Mesendoderm (in vitro differentiated cells): Measurements from ENCODE around the gene UPB1. TPM values are rescaled to one million over a fixed set of nuclear protein-coding genes. Genes with fewer than 3 reads are reported as not detected.

Source experiments
- DNase-seq: peaks from one replicate; pipeline ENCODE4 v3.0.0; 2013
- H2AK5ac ChIP-seq: 2 replicates; pipeline ENCODE4 v1.6.1; 2013; ENCODE audit warnings: low read length, inconsistent platforms
- H2BK120ac ChIP-seq: 2 replicates; pipeline ENCODE4 v1.6.1; 2013; ENCODE audit warnings: low read depth, mild to moderate bottlenecking, low read length, moderate library complexity, mixed read lengths
- H2BK15ac ChIP-seq: replicated peaks from 2 replicates; pipeline ENCODE4 v1.6.1; 2013; ENCODE audit warnings: low read depth, mild to moderate bottlenecking, moderate library complexity
- H2BK5ac ChIP-seq: 2 replicates; pipeline ENCODE4 v1.6.1; 2013; ENCODE audit warnings: low read length, inconsistent platforms
- H3K18ac ChIP-seq: 2 replicates; pipeline ENCODE4 v1.6.1; 2013; ENCODE audit warnings: mild to moderate bottlenecking, low read length, mixed read lengths
- H3K23ac ChIP-seq: one replicate; pipeline ENCODE4 v1.6.1; 2013; ENCODE audit warnings: low read length
- H3K27ac ChIP-seq: 2 replicates; pipeline ENCODE4 v1.5.1; 2013; ENCODE audit warnings: low read depth, mild to moderate bottlenecking, inconsistent platforms, low read length, moderate library complexity
- H3K27me3 ChIP-seq: 2 replicates; pipeline ENCODE4 v1.6.1; 2013; ENCODE audit warnings: low read length, control low read depth, mild to moderate bottlenecking, inconsistent platforms; ENCODE audit not compliant: insufficient read depth, poor library complexity
- H3K36me3 ChIP-seq: 2 replicates; pipeline ENCODE4 v1.6.1; 2013; ENCODE audit warnings: low read length, inconsistent platforms; ENCODE audit not compliant: control insufficient read depth, insufficient read depth
- H3K4ac ChIP-seq: one replicate; pipeline ENCODE4 v1.6.1; 2013; ENCODE audit warnings: low read depth, mild to moderate bottlenecking, low read length, moderate library complexity
- H3K4me1 ChIP-seq: 2 replicates; pipeline ENCODE4 v1.6.1; 2013; ENCODE audit warnings: low read depth, low read length, inconsistent platforms; ENCODE audit not compliant: control insufficient read depth
- H3K4me2 ChIP-seq: 2 replicates; pipeline ENCODE4 v1.6.1; 2013; ENCODE audit warnings: low read length
- H3K4me3 ChIP-seq: 2 replicates; pipeline ENCODE4 v1.5.1; 2013; ENCODE audit warnings: mild to moderate bottlenecking, low read length
- H3K56ac ChIP-seq: one replicate; pipeline ENCODE4 v1.6.1; 2013; ENCODE audit warnings: low read length
- H3K79me1 ChIP-seq: 2 replicates; pipeline ENCODE4 v1.6.1; 2013; ENCODE audit warnings: low read length, inconsistent platforms
- H3K79me2 ChIP-seq: 2 replicates; pipeline ENCODE4 v1.6.1; 2013; ENCODE audit warnings: mild to moderate bottlenecking, low read length; ENCODE audit not compliant: control insufficient read depth, insufficient read depth
- H3K9ac ChIP-seq: 2 replicates; pipeline ENCODE4 v1.6.1; 2013; ENCODE audit warnings: low read length, inconsistent platforms
- H4K5ac ChIP-seq: one replicate; pipeline ENCODE4 v1.6.1; 2013; ENCODE audit warnings: low read length
- H4K8ac ChIP-seq: one replicate; pipeline ENCODE4 v1.6.1; 2013; ENCODE audit warnings: low read depth, mild to moderate bottlenecking, control low read depth, low read length, moderate library complexity
- WGBS: extraction: QIAGEN DNeasy Blood & Tissue Kit; methylation state at CpG from one replicate; pipeline ENCODE4 v1.1.7; 2013; ENCODE audit warnings: low lambda C conversion rate, missing lambda C conversion rate; ENCODE audit not compliant: insufficient coverage; ENCODE audit errors: extremely low coverage; 5-methylcytosine and 5-hydroxymethylcytosine counted together
- polyA plus RNA-seq, 2 experiments: library from polyadenylated mRNA; stranded (reverse); fragments of 200-250 nt; gene quantifications; one replicate each; pipeline ENCODE4 v1.2.3, GENCODE V29; 2013

UPB1 gene
- polyA plus RNA-seq (2013, experiment 1 of 2): 0.01 TPM
- not detected for polyA plus RNA-seq (2013, experiment 2 of 2)

DNA sequence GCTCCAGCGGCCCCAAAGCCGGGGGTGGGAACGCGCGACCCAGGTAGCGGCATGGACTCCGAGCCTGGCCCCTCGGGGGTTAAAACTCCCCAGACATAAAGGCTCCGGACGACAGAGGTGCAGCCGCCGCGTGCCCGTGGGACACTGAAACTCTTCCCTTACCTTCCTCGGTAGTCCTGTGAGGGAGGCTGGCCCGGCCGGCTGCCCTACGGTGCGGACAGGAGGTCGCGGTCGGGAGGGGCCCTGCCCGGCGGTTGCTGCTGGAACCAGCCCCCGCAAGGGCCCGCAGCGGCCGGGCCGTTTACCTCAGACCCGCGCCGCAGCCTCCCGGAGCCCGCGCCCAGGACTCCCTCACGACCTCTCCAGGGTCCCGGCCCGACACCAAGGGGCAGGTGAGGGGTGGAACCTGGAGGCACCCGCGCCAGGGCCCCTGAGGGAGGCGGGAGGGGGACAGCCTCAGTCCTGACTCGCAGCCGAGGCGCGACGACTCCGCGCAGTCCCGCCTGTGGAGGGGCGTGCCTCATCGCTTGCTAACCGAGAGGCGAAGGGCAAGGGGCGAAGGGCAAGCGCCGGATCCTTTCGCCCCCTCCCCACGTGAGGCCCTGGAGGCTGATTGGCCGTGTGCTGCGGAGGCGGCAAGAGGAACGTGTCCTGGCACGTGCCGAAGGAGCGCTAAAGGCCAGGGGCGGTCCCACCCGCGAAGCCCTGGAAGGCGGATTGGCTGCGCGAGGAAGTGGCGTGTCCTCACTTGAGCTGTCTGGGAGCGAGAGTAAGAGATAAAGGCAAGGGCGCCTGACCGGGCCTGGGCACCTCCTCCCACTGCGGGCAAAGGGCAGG, at the start of gene UPB1:
UPB1 (plus strand) TSS at position 805 of the 837 bp plus-strand sequence. CDS start 72 bp downstream, outside the sequence.
- no peak within 1 kb of the TSS for H3K4me3 ChIP-seq
- no peak within 1 kb of the TSS for H4K8ac ChIP-seq
- H3K27ac ChIP-seq: no peak within 1 kb of the TSS

GRCh38 chr22:24445481-24446259, 49.5 kb upstream of the UPB1 start:
- Histone ChIP-seq H3K4me3 (no peak overlapping the region), H3K79me2 (no peaks in the 10 kb centered on the region), H2BK5ac (no peak overlapping the region), H3K4ac (no peak overlapping the region), H3K56ac (no peak overlapping the region), H3K27me3 (no peaks in the 10 kb centered on the region), H3K4me2 (no peak overlapping the region), H3K9ac (no peak overlapping the region), H3K79me1 (no peaks in the 10 kb centered on the region), H2BK120ac (no peak overlapping the region), H2AK5ac (no peak overlapping the region), H3K27ac (no peak overlapping the region), H2BK15ac (no peak overlapping the region), H3K36me3 (no peaks in the 10 kb centered on the region), H3K18ac (no peak overlapping the region), H4K8ac (no peak overlapping the region), H3K4me1 (peaks cover 19% of the 10 kb centered on the region), H3K23ac (no peak overlapping the region), H4K5ac (no peak overlapping the region)
- peak; percentile 54 for DNase-seq
- WGBS: no CpG with 5 or more reads among the region's 11 CpGs

More for the DNA sequence above, at the start of gene UPB1:
- no peak for DNase-seq
- H3K4ac ChIP-seq: no peak within 1 kb of the TSS
- peak within 1 kb of the TSS; percentile 2 for H3K18ac ChIP-seq
- H3K79me1 ChIP-seq: no peaks in the 10 kb centered on the region
- no peaks in the 10 kb centered on the region for H3K4me1 ChIP-seq
- no peak within 1 kb of the TSS for H3K23ac ChIP-seq
- no CpG with 5 or more reads among the region's 76 CpGs for WGBS
- no peak within 1 kb of the TSS for H2BK5ac ChIP-seq
- H3K36me3 ChIP-seq: no peaks in the 10 kb centered on the region
- no peaks in the 10 kb centered on the region for H3K79me2 ChIP-seq
- peaks cover 13% of the 10 kb centered on the region for H3K27me3 ChIP-seq
- no peak within 1 kb of the TSS for H2BK120ac ChIP-seq
- H3K56ac ChIP-seq: peak within 1 kb of the TSS; percentile 62
- H2AK5ac ChIP-seq: no peak within 1 kb of the TSS
- H3K4me2 ChIP-seq: peak within 1 kb of the TSS; percentile 43
- H3K9ac ChIP-seq: peak within 1 kb of the TSS; percentile 23
- no peak within 1 kb of the TSS for H4K5ac ChIP-seq
- H2BK15ac ChIP-seq: no peak within 1 kb of the TSS

DNA sequence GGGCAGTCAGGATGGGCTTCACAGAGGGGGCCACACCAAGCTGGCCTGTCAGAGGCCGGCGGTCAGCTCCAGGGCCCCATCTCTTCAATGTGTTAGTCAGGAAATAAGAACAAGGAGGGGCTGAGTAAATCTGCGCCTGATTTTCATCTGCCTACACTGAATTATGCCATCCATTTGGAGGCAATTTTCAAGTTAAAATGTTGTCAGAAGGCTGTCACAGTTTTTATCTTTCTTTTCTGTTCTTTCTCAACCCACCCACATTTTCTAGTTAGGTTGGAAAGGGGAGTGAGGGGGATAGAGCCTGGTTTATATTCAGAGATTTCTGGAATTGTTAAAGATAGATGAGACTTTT, 48.9 kb upstream of the UPB1 start:
- no peak overlapping the region for H2AK5ac ChIP-seq
- H3K4me1 ChIP-seq: peaks cover 22% of the 10 kb centered on the region
- no peak overlapping the region for H4K5ac ChIP-seq
- no peak overlapping the region for H3K23ac ChIP-seq
- no peak for DNase-seq
- H3K18ac ChIP-seq: no peak overlapping the region
- H3K4me2 ChIP-seq: no peak overlapping the region
- H2BK15ac ChIP-seq: no peak overlapping the region
- H2BK120ac ChIP-seq: no peak overlapping the region
- H3K79me1 ChIP-seq: no peaks in the 10 kb centered on the region
- H3K36me3 ChIP-seq: no peaks in the 10 kb centered on the region
- WGBS: no CpG with 5 or more reads among the region's 3 CpGs
- no peak overlapping the region for H3K27ac ChIP-seq
- H3K56ac ChIP-seq: no peak overlapping the region
- H3K4ac ChIP-seq: no peak overlapping the region
- no peak overlapping the region for H3K4me3 ChIP-seq
- no peaks in the 10 kb centered on the region for H3K27me3 ChIP-seq
- no peak overlapping the region for H3K9ac ChIP-seq
- no peak overlapping the region for H2BK5ac ChIP-seq
- no peak overlapping the region for H4K8ac ChIP-seq
- H3K79me2 ChIP-seq: no peaks in the 10 kb centered on the region

GRCh38 chr22:24450610-24451009, 44.5 kb upstream of the UPB1 start:
- H3K27ac ChIP-seq: peak overlapping the region; percentile 35
- H3K4me3 ChIP-seq: no peak overlapping the region
- H2BK15ac ChIP-seq: no peak overlapping the region
- H2BK5ac ChIP-seq: peak overlapping the region; percentile 64
- peak overlapping the region; percentile 22 for H2BK120ac ChIP-seq
- no peak overlapping the region for H3K4ac ChIP-seq
- H3K79me2 ChIP-seq: no peaks in the 10 kb centered on the region
- H3K18ac ChIP-seq: no peak overlapping the region
- H2AK5ac ChIP-seq: no peak overlapping the region
- H3K36me3 ChIP-seq: no peaks in the 10 kb centered on the region
- H3K9ac ChIP-seq: no peak overlapping the region
- H3K4me2 ChIP-seq: no peak overlapping the region
- peaks cover 18% of the 10 kb centered on the region for H3K4me1 ChIP-seq
- H4K5ac ChIP-seq: no peak overlapping the region
- DNase-seq: peak; percentile 88
- no peak overlapping the region for H3K23ac ChIP-seq
- no peaks in the 10 kb centered on the region for H3K79me1 ChIP-seq
- peak overlapping the region; percentile 54 for H3K56ac ChIP-seq
- no peaks in the 10 kb centered on the region for H3K27me3 ChIP-seq
- no peak overlapping the region for H4K8ac ChIP-seq
- WGBS: no CpG with 5 or more reads among the region's 1 CpG

- H3K4me1 ChIP-seq: peaks cover 15% of the 10 kb centered on the region
- H3K27ac ChIP-seq: no peak overlapping the region
- no peak overlapping the region for H3K4me3 ChIP-seq
- no peak overlapping the region for H3K4me2 ChIP-seq
- DNase-seq: no peak
- H3K79me2 ChIP-seq: no peaks in the 10 kb centered on the region
- peak overlapping the region; percentile 22 for H2BK120ac ChIP-seq
- no peaks in the 10 kb centered on the region for H3K36me3 ChIP-seq
- H3K56ac ChIP-seq: no peak overlapping the region
- H3K79me1 ChIP-seq: no peaks in the 10 kb centered on the region
- H2BK15ac ChIP-seq: no peak overlapping the region
- H3K27me3 ChIP-seq: no peaks in the 10 kb centered on the region
- H3K4ac ChIP-seq: no peak overlapping the region
- no peak overlapping the region for H2BK5ac ChIP-seq
- no peak overlapping the region for H3K9ac ChIP-seq
- H4K8ac ChIP-seq: no peak overlapping the region
- H3K18ac ChIP-seq: no peak overlapping the region
- H2AK5ac ChIP-seq: no peak overlapping the region
- no peak overlapping the region for H4K5ac ChIP-seq
- H3K23ac ChIP-seq: no peak overlapping the region
These were observed 44.0 kb upstream of the UPB1 start for GRCh38 chr22:24451162-24451561.
